AG10803 (cell line): ENCODE results near the gene WDR5B.

ENCODE experiments used
- DNase-seq: peaks from one replicate; pipeline ENCODE4 v3.0.0; 2010; ENCODE audit warnings: low read depth
- H3K4me3 ChIP-seq: 2 replicates; pipeline ENCODE4 v1.5.1; 2011; ENCODE audit warnings: mild to moderate bottlenecking, low read length, control low read depth
- CTCF ChIP-seq: conservative IDR thresholded peaks from 2 replicates; pipeline ENCODE4 v1.5.1; 2011; ENCODE audit warnings: mild to moderate bottlenecking, low read length, control low read depth, inconsistent platforms

The WDR5B gene

GRCh38 chr3:122395582-122395981 is 20.3 kb downstream of the WDR5B start:
- no peak for TF ChIP-seq CTCF
- no peak for DNase-seq

GRCh38 chr3:122394173-122394572 is 21.7 kb downstream of the WDR5B start:
- DNase-seq = no peak

More at GRCh38 chr3:122395582-122395981, 20.3 kb downstream of the WDR5B start:
- H3K4me3 ChIP-seq = no peak overlapping the region

GRCh38 chr3:122392868-122393844 is 22.7 kb downstream of the WDR5B start:
- DNase-seq = peak; percentile 71

More at GRCh38 chr3:122394173-122394572, 21.7 kb downstream of the WDR5B start:
- TF ChIP-seq CTCF = no peak
- no peak overlapping the region for H3K4me3 ChIP-seq

GRCh38 chr3:122391681-122392446 is 24.0 kb downstream of the WDR5B start:
- DNase-seq = no peak
- no peak for TF ChIP-seq CTCF
- H3K4me3 ChIP-seq = no peak overlapping the region

More at GRCh38 chr3:122392868-122393844, 22.7 kb downstream of the WDR5B start:
- H3K4me3 ChIP-seq = no peak overlapping the region
- peak; percentile 82 for TF ChIP-seq CTCF

- no peak for DNase-seq
- H3K4me3 ChIP-seq = no peak overlapping the region
- no peak for TF ChIP-seq CTCF
These were observed 25.2 kb downstream of the WDR5B start for GRCh38 chr3:122390665-122391064.

GRCh38 chr3:122389892-122390291 is 26.0 kb downstream of the WDR5B start:
- TF ChIP-seq CTCF = no peak
- no peak for DNase-seq
- no peak overlapping the region for H3K4me3 ChIP-seq
